ENCODE measurements around the gene KCNC2. TPM values are rescaled to one million over a fixed set of nuclear protein-coding genes. Genes with fewer than 3 reads are reported as not detected.
"Not testable (repeated sequence)": the region's sequence is repeated elsewhere in the genome, so short reads cannot be mapped to it uniquely, and the experiment has no call there.

Gene KCNC2
- total and polyA plus RNA-seq, 8 donors, result 0.37 TPM; not detected in 7

GRCh38 chr12:75196408-75196807 lies 13.2 kb downstream of the KCNC2 start:
- WGBS, 5 donors, result 76 to 82% (median 80%) methylated on average over 3 of the region's 3 CpGs
- no peak overlapping the region for H3K27ac ChIP-seq
- H3K9me3 ChIP-seq, result no peaks in the 10 kb centered on the region
- no peak for DNase-seq
- no peaks in the 10 kb centered on the region for H3K4me1 ChIP-seq
- intact Hi-C loops (cut with DNase I; ENCODE audit: low total_unique reads), result no loop called here
- H3K36me3 ChIP-seq, result no peaks in the 10 kb centered on the region
- TF ChIP-seq EP300 (IDR thresholded peaks at IDR 0.05) (no peak), CTCF (IDR thresholded peaks at IDR 0.05) (no peak), POLR2A (IDR thresholded peaks at IDR 0.05) (no peak), POLR2AphosphoS5 (IDR thresholded peaks at IDR 0.05) (no peak)
- H3K4me3 ChIP-seq, result no peak overlapping the region
- no peaks in the 10 kb centered on the region for H3K27me3 ChIP-seq

- no peak overlapping the region for H3K4me3 ChIP-seq
- intact Hi-C loops (cut with DNase I; ENCODE audit: low total_unique reads), result no loop called here
- no peaks in the 10 kb centered on the region for H3K27me3 ChIP-seq
- DNase-seq, result no peak
- no peaks in the 10 kb centered on the region for H3K4me1 ChIP-seq
- no peaks in the 10 kb centered on the region for H3K9me3 ChIP-seq
- TF ChIP-seq EP300 (IDR thresholded peaks at IDR 0.05) (no peak), POLR2AphosphoS5 (IDR thresholded peaks at IDR 0.05) (no peak), POLR2A (IDR thresholded peaks at IDR 0.05) (no peak), CTCF (IDR thresholded peaks at IDR 0.05) (no peak)
- WGBS, 5 donors, result 70 to 81% (median 79%) methylated on average over 3 of the region's 3 CpGs
- no peaks in the 10 kb centered on the region for H3K36me3 ChIP-seq
- H3K27ac ChIP-seq, result no peak overlapping the region
These were observed 15.4 kb downstream of the KCNC2 start for GRCh38 chr12:75194250-75194649.

- WGBS, 5 donors, result 73 to 84% (median 80%) methylated on average over 9 of the region's 9 CpGs
- no peak overlapping the region for H3K27ac ChIP-seq
- H3K4me1 ChIP-seq, result no peaks in the 10 kb centered on the region
- H3K36me3 ChIP-seq, result no peaks in the 10 kb centered on the region
- no peak overlapping the region for H3K4me3 ChIP-seq
- no peak for TF ChIP-seq CTCF (IDR thresholded peaks at IDR 0.05)
- no peak for TF ChIP-seq POLR2AphosphoS5 (IDR thresholded peaks at IDR 0.05)
- TF ChIP-seq POLR2A (IDR thresholded peaks at IDR 0.05), result no peak
- no peak for TF ChIP-seq EP300 (IDR thresholded peaks at IDR 0.05)
- intact Hi-C loops (cut with DNase I; ENCODE audit: low total_unique reads), result no loop called here
- DNase-seq, result no peak
- H3K27me3 ChIP-seq, result no peaks in the 10 kb centered on the region
- no peaks in the 10 kb centered on the region for H3K9me3 ChIP-seq
These were observed 17.4 kb downstream of the KCNC2 start for GRCh38 chr12:75192196-75192595.

GRCh38 chr12:75190846-75191245 lies 18.8 kb downstream of the KCNC2 start:
- no peak for TF ChIP-seq POLR2AphosphoS5 (IDR thresholded peaks at IDR 0.05)
- Histone ChIP-seq H3K4me1 (no peaks in the 10 kb centered on the region), H3K9me3 (no peaks in the 10 kb centered on the region), H3K36me3 (no peaks in the 10 kb centered on the region), H3K27me3 (no peaks in the 10 kb centered on the region), H3K27ac (no peak overlapping the region), H3K4me3 (no peak overlapping the region)
- intact Hi-C loops (cut with DNase I; ENCODE audit: low total_unique reads), result no loop called here
- DNase-seq, result no peak

GRCh38 chr12:75185881-75186280 lies 23.8 kb downstream of the KCNC2 start:
- WGBS, 5 donors, result 89 to 94% (median 93%) methylated on average over 3 of the region's 3 CpGs
- H3K9me3 ChIP-seq; H3K4me1 ChIP-seq; H3K27me3 ChIP-seq; H3K4me3 ChIP-seq; intact Hi-C loops (cut with DNase I; ENCODE audit: low total_unique reads); H3K36me3 ChIP-seq; DNase-seq; H3K27ac ChIP-seq: not testable (repeated sequence)

- Histone ChIP-seq H3K27me3 (no peaks in the 10 kb centered on the region), H3K36me3 (no peaks in the 10 kb centered on the region), H3K4me3 (no peak overlapping the region), H3K9me3 (no peaks in the 10 kb centered on the region), H3K27ac (no peak overlapping the region), H3K4me1 (no peaks in the 10 kb centered on the region)
- intact Hi-C loops (cut with DNase I; ENCODE audit: low total_unique reads), result no loop called here
- no peak for DNase-seq
- TF ChIP-seq EP300 (IDR thresholded peaks at IDR 0.05) (no peak), POLR2AphosphoS5 (IDR thresholded peaks at IDR 0.05) (no peak), CTCF (IDR thresholded peaks at IDR 0.05) (no peak), POLR2A (IDR thresholded peaks at IDR 0.05) (no peak)
These were observed 25.1 kb downstream of the KCNC2 start for GRCh38 chr12:75184516-75184915.
